ENCODE measurements around the gene C1orf210.

GRCh38 chr1:43285269-43285990, at the start of gene C1orf210:
- TF ChIP-seq, protein P1, sequence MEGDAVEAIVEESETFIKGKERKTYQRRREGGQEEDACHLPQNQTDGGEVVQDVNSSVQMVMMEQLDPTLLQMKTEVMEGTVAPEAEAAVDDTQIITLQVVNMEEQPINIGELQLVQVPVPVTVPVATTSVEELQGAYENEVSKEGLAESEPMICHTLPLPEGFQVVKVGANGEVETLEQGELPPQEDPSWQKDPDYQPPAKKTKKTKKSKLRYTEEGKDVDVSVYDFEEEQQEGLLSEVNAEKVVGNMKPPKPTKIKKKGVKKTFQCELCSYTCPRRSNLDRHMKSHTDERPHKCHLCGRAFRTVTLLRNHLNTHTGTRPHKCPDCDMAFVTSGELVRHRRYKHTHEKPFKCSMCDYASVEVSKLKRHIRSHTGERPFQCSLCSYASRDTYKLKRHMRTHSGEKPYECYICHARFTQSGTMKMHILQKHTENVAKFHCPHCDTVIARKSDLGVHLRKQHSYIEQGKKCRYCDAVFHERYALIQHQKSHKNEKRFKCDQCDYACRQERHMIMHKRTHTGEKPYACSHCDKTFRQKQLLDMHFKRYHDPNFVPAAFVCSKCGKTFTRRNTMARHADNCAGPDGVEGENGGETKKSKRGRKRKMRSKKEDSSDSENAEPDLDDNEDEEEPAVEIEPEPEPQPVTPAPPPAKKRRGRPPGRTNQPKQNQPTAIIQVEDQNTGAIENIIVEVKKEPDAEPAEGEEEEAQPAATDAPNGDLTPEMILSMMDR (IDR thresholded peaks at IDR 0.05), result no peak
- TF ChIP-seq EZH2 (IDR thresholded peaks at IDR 0.05; ENCODE audit: borderline replicate concordance, insufficient read depth, low read depth, low read length, poor library complexity, severe bottlenecking), result no peak
